ENCODE measurements around the gene RASEF.

DNA sequence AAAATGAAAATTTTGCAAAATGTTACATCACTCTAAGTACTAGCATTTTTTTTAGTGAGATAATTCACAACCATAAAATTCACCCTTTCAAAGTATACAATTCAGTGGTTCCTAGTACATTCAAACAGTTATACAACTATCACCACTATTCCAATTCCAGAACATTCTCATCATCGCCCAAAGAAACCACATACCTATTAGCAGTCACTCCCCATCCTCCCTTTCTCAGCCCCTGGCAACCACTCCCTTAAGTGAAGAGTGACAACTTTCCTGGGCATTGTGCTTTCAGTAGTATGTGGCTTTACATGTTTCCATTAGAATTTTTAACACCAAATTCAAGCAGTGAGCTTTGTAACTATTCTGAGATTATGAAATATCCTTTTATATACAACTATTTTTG is 81.4 kb downstream of the RASEF start:
- no peak for TF ChIP-seq CTCF (IDR thresholded peaks at IDR 0.05; ENCODE audit: low read depth, low read length)
- TF ChIP-seq POLR2A (IDR thresholded peaks at IDR 0.05; ENCODE audit: extremely low read depth, insufficient read length) = no peak
- TF ChIP-seq, protein P1, sequence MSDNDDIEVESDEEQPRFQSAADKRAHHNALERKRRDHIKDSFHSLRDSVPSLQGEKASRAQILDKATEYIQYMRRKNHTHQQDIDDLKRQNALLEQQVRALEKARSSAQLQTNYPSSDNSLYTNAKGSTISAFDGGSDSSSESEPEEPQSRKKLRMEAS (IDR thresholded peaks at IDR 0.05; ENCODE audit: low read depth, low read length) = no peak
- TF ChIP-seq MYC (IDR thresholded peaks at IDR 0.05; ENCODE audit: low read depth, low read length) = no peak

Measured in NB4 (cell line).